HEK293T (cell line): ENCODE results near the gene SUGP1.

Experiments used
- ARNT ChIP-seq: fragments of 450-650 bp; IDR thresholded peaks from 2 replicates; pipeline ENCODE4 v1.6.1; 2017; ENCODE audit warnings: mild to moderate bottlenecking
- BHLHE40 ChIP-seq: fragments of 450-650 bp; IDR thresholded peaks from 2 replicates; pipeline ENCODE4 v1.6.1; 2016; ENCODE audit warnings: mild to moderate bottlenecking, moderate library complexity, borderline replicate concordance
- FOXA1 ChIP-seq: fragments of 450-650 bp; IDR thresholded peaks from 2 replicates; pipeline ENCODE4 v1.6.1; 2016; ENCODE audit warnings: mild to moderate bottlenecking
- FOXM1 ChIP-seq: fragments of 450-650 bp; IDR thresholded peaks from 2 replicates; pipeline ENCODE4 v1.6.1; 2017; ENCODE audit warnings: mild to moderate bottlenecking, borderline replicate concordance
- HDGF ChIP-seq: fragments of 450-650 bp; IDR thresholded peaks from 2 replicates; pipeline ENCODE4 v1.6.1; 2017; ENCODE audit warnings: antibody characterized with exemption, borderline replicate concordance
- LEF1 ChIP-seq: fragments of 450-650 bp; IDR thresholded peaks from 2 replicates; pipeline ENCODE4 v1.6.1; 2017; ENCODE audit warnings: mild to moderate bottlenecking, borderline replicate concordance
- NFRKB ChIP-seq: fragments of 450-650 bp; IDR thresholded peaks from 2 replicates; pipeline ENCODE4 v1.6.1; 2016; ENCODE audit warnings: mild to moderate bottlenecking, moderate library complexity
- SP1 ChIP-seq: fragments of 450-650 bp; IDR thresholded peaks from 2 replicates; pipeline ENCODE4 v1.6.1; 2017
- SUZ12 ChIP-seq: fragments of 450-650 bp; IDR thresholded peaks from 2 replicates; pipeline ENCODE4 v1.6.1; 2016; ENCODE audit warnings: mild to moderate bottlenecking
- TARDBP ChIP-seq: fragments of 450-650 bp; IDR thresholded peaks from 2 replicates; pipeline ENCODE4 v1.6.1; 2016
- ZNF384 ChIP-seq: fragments of 450-650 bp; IDR thresholded peaks from 2 replicates; pipeline ENCODE4 v1.6.1; 2016

DNA sequence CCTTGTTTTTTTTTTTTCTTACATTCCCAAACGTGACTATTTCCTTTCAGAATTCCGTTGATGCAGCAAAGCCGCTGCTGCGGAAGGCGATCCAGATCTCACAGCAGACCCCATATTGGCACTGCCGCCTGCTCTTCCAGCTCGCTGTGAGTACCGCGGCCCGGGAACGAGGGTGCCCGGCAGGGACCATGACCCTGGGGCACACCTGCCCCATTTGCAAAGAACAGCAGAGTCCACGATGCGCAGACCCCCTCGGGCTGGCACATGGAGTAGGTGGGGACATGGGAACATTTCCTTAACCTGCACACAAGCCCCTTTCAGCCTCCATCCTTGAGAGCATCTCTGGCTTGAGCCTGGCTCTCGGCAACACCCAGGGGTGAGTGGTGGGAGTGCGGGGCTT lies 16.8 kb upstream of the SUGP1 start:
- TF ChIP-seq NFRKB (no peak), HDGF (no peak), TARDBP (no peak), FOXM1 (no peak), BHLHE40 (no peak), LEF1 (no peak), ZNF384 (no peak), FOXA1 (no peak), ARNT (no peak), SP1 (no peak), SUZ12 (no peak)
